Urinary bladder (tissue), 4 donors: ENCODE results near the gene YOD1. TPM values are rescaled to one million over a fixed set of nuclear protein-coding genes. Genes with fewer than 3 reads are reported as not detected.

Experiments used
- DNase-seq: peaks from one replicate; pipeline ENCODE4 v3.0.0-alpha.2; 2015; ENCODE audit errors: extremely low spot score
- H3K27ac ChIP-seq: one replicate; pipeline ENCODE4 v1.5.1; 2013; ENCODE audit warnings: low read depth, mild to moderate bottlenecking, moderate library complexity
- H3K36me3 ChIP-seq: one replicate; pipeline ENCODE4 v1.6.1; 2013; ENCODE audit warnings: mild to moderate bottlenecking, moderate library complexity; ENCODE audit not compliant: insufficient read depth
- H3K4me1 ChIP-seq: one replicate; pipeline ENCODE4 v1.6.1; 2013; ENCODE audit warnings: mild to moderate bottlenecking, moderate library complexity; ENCODE audit not compliant: insufficient read depth
- H3K4me3 ChIP-seq: one replicate; pipeline ENCODE4 v1.5.1; 2013; ENCODE audit warnings: low read depth, low read length
- WGBS: extraction: QIAGEN DNeasy Blood & Tissue Kit; methylation state at CpG from one replicate; pipeline ENCODE4 v1.1.7; 2013; 5-methylcytosine and 5-hydroxymethylcytosine counted together
- polyA plus RNA-seq: library from polyadenylated mRNA; stranded (reverse); fragments of 200-250 nt; gene quantifications from one replicate; pipeline ENCODE4 v1.2.3, GENCODE V29; 2013
- total RNA-seq: library from RNA; depleted of rRNA; stranded (reverse); fragments of >200 nt; gene quantifications from one replicate; pipeline ENCODE4 v1.2.3, GENCODE V29; 2014
- donor health status: healthy with polysubstance abuse.
- donor health status: healthy.

Gene YOD1
- total and polyA plus RNA-seq, 2 donors = 2.8 to 18.1 TPM

DNA sequence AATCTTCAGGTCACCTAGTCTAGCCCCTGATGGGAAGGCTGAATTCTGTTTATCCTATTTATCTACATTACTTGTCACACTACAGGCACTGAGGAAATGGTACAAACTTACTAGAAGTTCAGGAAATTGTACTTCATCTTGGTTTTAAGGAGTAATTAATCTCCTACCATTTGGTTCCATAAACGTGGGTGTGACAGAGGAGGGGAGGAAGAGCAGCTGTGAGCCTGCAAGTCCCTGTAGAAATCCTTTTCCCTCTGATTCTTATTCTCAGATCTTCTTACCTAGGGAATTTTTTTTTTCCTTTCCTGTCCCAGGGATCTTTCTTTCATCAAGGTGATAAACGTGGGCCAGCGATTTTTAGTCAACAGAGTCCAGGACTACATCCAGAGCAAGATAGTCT is 16.2 kb upstream of the YOD1 start:
- Histone ChIP-seq H3K4me3 (no peak overlapping the region), H3K4me1 (no peaks in the 10 kb centered on the region), H3K27ac (no peak overlapping the region), H3K36me3 (no peaks in the 10 kb centered on the region)
- WGBS = 57% methylated on average over 3 of the region's 3 CpGs
- DNase-seq = no peak

DNA sequence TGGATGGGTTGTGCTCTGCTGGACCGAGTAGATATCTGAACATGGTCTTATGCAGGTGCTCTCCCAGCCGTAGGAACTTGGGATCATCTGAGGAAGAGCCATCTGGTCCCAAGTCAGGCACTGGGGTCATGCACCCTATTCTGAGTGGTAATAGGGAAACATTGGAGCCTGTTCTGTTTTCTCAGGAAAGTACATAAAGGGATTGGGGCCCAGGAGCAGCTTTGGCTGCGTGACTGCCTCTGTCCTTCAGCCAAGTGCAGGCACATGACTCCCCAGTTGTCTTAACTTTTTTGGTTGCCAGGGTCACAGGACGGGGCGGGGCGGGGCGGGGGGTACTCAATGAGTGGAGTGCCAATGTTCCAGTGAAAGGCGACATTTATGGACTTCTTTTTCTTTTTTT is 13.6 kb upstream of the YOD1 start:
- peaks cover 2% of the 10 kb centered on the region for H3K36me3 ChIP-seq
- no peak overlapping the region for H3K27ac ChIP-seq
- WGBS = 88% methylated on average over 8 of the region's 8 CpGs
- H3K4me3 ChIP-seq = no peak overlapping the region
- no peaks in the 10 kb centered on the region for H3K4me1 ChIP-seq
- DNase-seq = no peak

DNA sequence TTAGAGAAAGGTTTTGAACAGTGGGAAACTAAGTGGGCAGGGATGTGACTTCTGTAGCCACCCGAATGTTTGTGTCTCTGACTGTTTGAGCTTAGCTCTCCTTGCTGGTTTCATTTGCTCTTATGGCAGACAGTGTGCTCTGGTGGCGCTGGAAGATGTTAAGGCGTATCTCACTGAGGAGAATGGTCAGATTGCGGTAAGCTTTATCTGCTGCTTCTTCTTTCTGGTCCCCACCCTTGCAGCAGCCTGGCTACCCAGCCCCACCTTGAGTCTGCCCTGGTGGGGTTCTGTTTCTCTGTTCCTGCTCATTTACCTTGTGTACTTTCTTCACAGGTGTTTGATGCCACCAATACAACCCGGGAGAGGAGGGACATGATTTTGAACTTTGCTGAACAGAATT is 12.0 kb upstream of the YOD1 start:
- no peaks in the 10 kb centered on the region for H3K4me1 ChIP-seq
- peaks cover 2% of the 10 kb centered on the region for H3K36me3 ChIP-seq
- DNase-seq = no peak
- H3K27ac ChIP-seq = no peak overlapping the region
- WGBS = 95% methylated on average over 5 of the region's 5 CpGs
- H3K4me3 ChIP-seq = no peak overlapping the region

DNA sequence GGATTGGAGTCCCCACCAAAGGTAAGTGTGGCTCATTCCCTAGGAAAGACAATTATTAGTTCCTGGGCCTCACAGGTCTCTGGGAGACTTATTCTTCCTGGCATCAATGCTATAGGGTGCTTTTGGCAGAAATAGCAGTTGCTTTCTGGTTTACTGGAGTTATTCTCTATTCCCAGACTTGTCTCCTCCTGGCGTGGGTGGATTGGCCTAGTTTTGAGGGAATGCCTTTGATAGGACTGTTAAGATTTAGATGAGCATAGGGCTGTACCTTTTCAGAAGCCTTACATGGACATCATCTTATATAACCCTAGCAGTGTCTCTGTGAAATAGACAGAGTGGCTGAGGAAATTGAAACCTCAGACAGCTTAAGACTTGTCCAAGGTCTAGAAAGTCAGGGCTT is 11.1 kb upstream of the YOD1 start:
- H3K36me3 ChIP-seq = peaks cover 2% of the 10 kb centered on the region
- no peaks in the 10 kb centered on the region for H3K4me1 ChIP-seq
- no peak overlapping the region for H3K27ac ChIP-seq
- no peak overlapping the region for H3K4me3 ChIP-seq
- 87% methylated on average over 1 of the region's 1 CpG for WGBS
- DNase-seq = no peak

DNA sequence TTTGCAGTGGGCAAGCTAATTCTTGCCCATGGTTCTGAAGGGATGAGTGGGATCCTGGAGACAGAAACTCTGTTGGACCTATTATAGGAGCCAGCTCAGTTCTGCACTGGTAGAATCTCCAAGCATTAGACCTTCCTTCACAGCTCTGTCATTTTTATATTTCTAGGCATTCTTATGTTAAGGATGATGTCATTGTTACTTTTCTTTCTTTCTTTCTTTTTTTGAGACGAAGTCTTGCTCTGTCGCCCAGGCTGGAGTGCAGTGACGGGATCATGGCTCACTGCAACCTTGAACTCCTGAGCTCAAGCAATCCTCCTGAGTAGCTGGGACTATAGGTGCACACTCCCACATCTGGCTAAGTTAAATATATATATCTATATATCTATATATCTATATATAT is 9.6 kb upstream of the YOD1 start:
- Histone ChIP-seq H3K4me1 (no peaks in the 10 kb centered on the region), H3K36me3 (peaks cover 2% of the 10 kb centered on the region), H3K27ac (no peak overlapping the region), H3K4me3 (no peak overlapping the region)
- 76% methylated on average over 3 of the region's 3 CpGs for WGBS
- no peak for DNase-seq

DNA sequence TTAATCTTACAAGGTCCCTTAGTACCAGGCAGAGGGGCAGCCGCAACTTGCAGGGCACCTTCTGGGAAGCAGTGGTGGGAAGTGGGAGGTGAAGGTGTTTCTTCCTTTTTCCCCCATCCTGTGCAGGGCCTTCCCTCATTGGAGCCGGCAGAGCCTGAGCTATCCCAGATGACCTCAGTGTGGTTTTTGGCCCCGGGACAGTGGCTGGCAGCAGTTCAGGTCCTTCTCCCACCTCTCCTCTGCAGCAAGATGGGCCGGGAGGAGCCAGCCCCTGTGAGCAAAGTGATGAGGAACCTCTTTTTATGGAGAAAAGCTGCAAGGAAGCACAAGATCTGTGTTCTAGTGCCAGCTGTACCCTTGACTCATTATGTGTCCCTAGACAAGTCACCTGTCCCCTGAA is 8.9 kb upstream of the YOD1 start:
- peaks cover 2% of the 10 kb centered on the region for H3K36me3 ChIP-seq

DNA sequence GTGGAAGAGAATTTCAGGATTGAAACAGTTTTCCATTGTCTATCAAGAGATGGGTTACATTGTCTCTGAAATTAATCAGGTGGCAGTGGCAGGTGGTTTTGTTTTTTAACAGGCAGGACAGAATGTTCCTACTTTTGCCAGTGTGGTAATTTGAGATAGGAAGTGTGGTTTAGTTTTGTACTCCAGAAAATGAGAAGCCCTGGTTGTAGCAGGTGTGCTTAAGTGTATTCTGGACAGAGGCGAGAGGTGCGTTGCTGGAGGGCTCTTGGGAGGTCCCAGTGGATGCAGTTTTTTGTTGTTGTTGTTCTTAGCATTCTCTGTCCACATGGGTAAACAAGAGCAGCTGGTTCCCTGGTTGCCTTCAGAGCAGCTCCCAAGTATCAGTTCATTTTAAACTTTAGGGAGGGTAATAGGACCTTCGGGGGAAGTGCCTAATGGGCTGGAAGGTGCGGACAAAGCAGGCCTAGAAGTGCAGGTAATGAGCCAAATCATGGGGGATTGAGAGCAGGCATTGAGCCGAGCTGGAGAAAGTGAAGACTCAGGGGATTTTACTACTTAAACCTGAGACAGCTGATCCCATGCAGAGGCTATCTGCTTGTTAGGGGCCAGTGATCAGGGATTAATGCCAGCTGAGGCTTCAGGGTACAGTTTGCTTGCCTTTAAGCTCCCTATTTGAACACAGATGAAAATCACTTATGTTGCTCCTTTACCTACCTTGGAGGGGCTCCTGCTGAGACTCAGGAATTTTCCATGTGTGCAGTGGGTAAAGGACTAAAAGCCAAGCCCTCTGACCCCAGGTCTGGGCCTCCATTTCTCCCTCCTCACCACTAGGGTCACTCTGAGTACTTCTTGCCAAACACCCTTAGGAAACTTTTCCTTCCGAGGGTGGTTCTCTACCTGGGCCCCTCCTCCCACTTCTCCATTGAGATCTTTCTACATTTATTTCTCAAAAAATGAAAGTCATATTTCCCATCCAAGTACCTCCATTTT is 8.2 kb upstream of the YOD1 start:
- H3K27ac ChIP-seq = no peak overlapping the region

More for the DNA sequence above, 8.9 kb upstream of the YOD1 start:
- Histone ChIP-seq H3K27ac (no peak overlapping the region), H3K4me3 (no peak overlapping the region), H3K4me1 (no peaks in the 10 kb centered on the region)
- 66% methylated on average over 4 of the region's 4 CpGs for WGBS
- DNase-seq = no peak

DNA sequence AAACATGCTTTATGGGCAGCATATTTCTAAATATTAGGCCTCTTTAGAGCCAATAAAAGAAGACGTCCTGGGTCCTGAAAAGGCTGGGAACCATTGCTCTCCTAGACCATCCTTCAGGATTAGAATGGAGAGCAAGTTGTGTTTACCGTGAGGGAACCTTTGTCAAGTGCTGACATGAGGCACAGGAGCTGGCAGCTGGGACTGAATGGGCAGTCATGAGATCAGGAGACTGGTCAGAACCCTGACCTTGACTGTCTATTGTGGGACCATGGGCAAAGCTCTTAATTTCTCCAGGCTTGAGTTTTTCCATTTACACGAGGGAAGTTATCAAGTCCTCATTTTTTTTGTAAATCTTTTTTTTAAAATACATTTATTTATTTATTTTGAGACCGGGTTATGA is 7.2 kb upstream of the YOD1 start:
- DNase-seq = no peak
- Histone ChIP-seq H3K27ac (no peak overlapping the region), H3K4me1 (no peaks in the 10 kb centered on the region), H3K4me3 (no peak overlapping the region), H3K36me3 (peaks cover 2% of the 10 kb centered on the region)
- 83% methylated on average over 4 of the region's 4 CpGs for WGBS

More for the DNA sequence above, 8.2 kb upstream of the YOD1 start:
- peaks cover 2% of the 10 kb centered on the region for H3K36me3 ChIP-seq
- WGBS = 73% methylated on average over 6 of the region's 6 CpGs
- DNase-seq = no peak
- no peaks in the 10 kb centered on the region for H3K4me1 ChIP-seq
- no peak overlapping the region for H3K4me3 ChIP-seq

DNA sequence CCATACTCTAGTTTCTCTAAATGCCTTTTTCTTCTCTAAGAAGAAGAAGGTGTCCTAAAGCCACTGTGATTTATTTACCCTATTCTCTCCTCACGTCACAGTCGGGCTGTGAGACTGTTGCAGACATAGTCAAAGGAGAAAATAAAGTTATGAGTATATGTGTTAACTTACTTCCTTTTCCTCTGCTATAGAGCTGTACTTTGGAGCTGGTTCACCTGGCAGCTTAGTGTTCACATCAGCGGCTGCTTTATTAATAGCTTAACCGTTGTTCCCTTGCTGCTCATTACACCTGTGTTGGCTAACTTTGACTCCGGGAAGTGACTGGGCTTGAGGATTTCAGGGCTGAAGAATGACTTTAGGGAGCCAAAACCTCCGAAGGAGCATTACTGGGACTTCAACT is 5.7 kb upstream of the YOD1 start:
- WGBS = 91% methylated on average over 6 of the region's 6 CpGs
- Histone ChIP-seq H3K36me3 (no peaks in the 10 kb centered on the region), H3K4me1 (no peaks in the 10 kb centered on the region), H3K27ac (no peak overlapping the region), H3K4me3 (no peak overlapping the region)
- no peak for DNase-seq

DNA sequence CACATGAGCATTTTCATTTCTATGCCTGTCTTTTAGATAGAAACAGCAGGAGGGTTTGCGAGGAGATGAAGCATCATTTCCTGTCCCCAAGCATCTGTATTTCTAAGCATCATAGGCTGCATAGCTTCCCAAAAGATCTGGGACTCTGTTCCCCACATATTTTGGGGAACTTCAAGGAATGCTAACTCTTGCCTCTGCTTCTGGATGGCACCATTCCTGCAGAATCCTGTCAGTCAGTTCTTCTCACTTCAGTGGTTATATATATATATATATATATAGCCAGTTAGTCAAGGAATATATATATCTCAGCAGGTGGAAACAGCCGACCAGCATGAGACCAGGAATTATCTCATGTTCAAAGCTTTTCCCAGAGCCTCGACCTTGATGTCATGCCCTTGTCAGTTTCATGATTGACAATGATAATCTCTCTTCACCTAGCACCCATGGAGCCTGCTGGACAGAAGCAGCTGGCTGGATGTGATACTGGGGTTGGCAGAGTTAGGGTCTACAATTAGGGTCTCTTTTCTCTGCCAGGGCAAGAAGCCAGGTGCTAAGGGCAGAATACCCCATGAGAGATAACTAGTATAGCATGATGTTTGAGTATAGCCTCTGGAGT is 4.5 kb upstream of the YOD1 start:
- no peak overlapping the region for H3K4me3 ChIP-seq
- no peaks in the 10 kb centered on the region for H3K4me1 ChIP-seq
- WGBS = 80% methylated on average over 3 of the region's 3 CpGs
- no peak overlapping the region for H3K27ac ChIP-seq
- no peaks in the 10 kb centered on the region for H3K36me3 ChIP-seq
- no peak for DNase-seq

DNA sequence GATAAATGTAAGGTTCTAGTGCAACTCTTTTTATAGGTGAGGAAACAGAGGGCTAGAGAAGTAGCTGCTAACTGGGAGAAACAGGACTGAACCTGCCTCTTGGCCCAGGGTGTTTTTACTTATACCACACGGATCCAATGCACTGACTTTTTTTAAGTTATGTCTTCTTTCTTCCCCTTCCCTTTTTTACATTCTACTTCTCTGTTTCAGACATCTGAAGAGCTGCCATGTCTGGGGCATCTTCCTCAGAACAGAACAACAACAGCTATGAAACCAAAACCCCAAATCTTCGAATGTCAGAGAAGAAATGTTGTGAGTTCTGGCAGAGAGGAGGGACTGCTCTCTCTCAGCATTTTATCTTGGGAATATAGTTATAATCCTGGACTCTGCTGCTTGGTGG is 3.5 kb upstream of the YOD1 start:
- no peak overlapping the region for H3K27ac ChIP-seq
- DNase-seq = no peak
- 53% methylated on average over 2 of the region's 2 CpGs for WGBS
- H3K4me3 ChIP-seq = no peak overlapping the region
- H3K4me1 ChIP-seq = no peaks in the 10 kb centered on the region
- H3K36me3 ChIP-seq = no peaks in the 10 kb centered on the region

DNA sequence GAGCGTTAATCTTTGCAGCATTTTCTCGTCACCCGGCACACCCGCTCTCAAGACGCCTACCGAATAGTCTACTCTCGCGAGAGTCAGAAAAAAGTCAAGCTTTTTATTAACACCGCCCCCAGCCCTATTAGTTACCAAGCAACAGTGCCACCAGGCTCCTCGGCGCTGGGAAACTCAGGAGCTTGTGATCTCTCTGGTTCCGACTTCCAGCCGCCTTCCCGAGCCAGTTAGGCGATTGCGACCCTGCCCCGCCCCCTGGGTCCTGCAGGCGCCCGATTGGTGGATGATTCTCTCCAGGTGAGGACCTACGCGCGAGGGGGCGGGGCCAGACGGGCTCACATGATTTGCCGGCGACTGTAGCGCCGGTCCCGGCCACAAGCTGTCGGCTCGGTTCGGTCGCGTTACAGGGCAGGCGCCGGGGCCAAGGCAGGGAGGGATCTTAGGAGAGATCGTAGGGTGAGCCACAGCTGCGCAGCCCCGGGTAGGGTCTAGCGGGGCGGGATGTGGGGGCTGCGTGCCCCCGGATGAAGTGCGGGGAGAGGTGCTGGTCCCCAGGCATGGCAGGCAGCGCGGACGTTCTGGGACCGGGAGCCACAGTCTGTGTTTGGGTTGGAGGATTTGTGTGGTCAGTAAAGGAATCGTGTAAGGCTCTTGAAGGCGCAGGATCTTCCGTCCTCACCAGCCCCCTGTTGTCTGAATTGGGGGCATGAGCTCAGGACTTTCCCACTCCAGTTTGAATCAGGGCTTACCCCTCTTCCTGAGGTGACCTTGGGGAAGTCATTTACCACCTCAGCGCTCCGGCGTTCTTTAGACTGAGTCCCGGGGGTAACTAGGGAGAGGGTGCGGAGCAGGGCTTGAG is 2.1 kb upstream of the YOD1 start, which contains the start of gene PFKFB2:
Gene PFKFB2, plus strand, starts transcription at position 365 of the 859 bp plus-strand sequence. CDS start 1,443 bp downstream, outside the sequence.
- 3% methylated on average over 56 of the region's 56 CpGs for WGBS
- peak; percentile 94 for DNase-seq

DNA sequence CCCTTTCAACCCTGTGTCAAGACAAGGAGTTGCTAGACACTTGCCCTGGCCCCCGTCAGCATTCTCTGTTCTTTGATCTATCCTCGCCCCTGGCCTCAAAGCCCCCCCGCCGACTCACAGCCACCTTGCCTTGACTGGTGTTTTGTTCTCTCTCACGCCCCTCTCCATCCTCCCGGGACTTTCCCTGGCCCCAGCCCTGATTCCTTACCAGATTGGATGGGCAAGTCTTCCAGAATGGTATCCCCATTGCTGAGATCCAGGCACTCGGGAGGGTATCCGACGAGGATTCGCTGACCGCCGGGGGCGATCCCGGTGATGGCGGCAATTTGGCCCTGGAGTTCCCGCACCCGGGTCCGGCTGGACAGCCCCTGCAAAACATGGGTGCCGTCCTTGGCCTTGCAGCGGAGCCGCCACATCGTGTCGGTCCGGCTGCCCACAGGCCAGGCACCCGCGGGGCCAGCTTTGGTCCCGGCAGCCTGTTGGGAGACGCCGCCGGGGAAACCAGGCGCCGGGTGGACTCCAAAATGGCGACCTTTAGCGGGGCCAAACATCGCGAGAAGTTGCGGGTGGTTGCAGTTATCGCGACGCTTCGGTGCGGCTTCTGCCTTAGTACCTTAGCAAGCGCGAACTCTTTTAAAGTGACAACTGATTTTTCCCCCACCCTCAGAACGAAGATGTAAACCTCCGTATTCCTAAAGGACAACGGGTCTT is 373 bp downstream of the YOD1 start:
- peak overlapping the region; percentile 69 for H3K4me3 ChIP-seq
- H3K36me3 ChIP-seq = peaks cover 2% of the 10 kb centered on the region
- no peaks in the 10 kb centered on the region for H3K4me1 ChIP-seq
- under 1% methylated on average over 47 of the region's 47 CpGs for WGBS
- DNase-seq = peak; percentile 91
- peak overlapping the region; percentile 78 for H3K27ac ChIP-seq

More for the DNA sequence above, 2.1 kb upstream of the YOD1 start, which contains the start of gene PFKFB2:
- H3K36me3 ChIP-seq = peaks cover 2% of the 10 kb centered on the region
- H3K4me3 ChIP-seq = peak within 1 kb of the TSS; percentile 51
- H3K27ac ChIP-seq = peak within 1 kb of the TSS; percentile 88
- H3K4me1 ChIP-seq = no peaks in the 10 kb centered on the region
